K562 (cell line): Measurements from ENCODE around the gene NUP88. TPM values are rescaled to one million over a fixed set of nuclear protein-coding genes. Genes with fewer than 3 reads are reported as not detected.

Experiments used
- polyA plus RNA-seq, 8 experiments: library from polyadenylated mRNA; depleted of rRNA in 4 of 8; stranded (reverse) in 5 of 8; unstranded in 3 of 8; fragments of >200 nt; fragmentation: Nextera tagmentation in 2 of 8; fragmentation: Illumina TruSeq in 1 of 8; extraction: Ambion mirVana in 2 of 8; extraction: Trizol in 1 of 8; gene quantifications; 2 replicates each; pipeline versions ENCODE4 v1.2.1 to v1.2.3, GENCODE V29; 2011 to 2014; ENCODE audit warnings: inconsistent platforms in 1 of 8, missing spikeins in 1 of 8
- total RNA-seq, 7 experiments: library from RNA; depleted of rRNA in 6 of 7; stranded (reverse); fragments of >200 nt in 6 of 7; fragmentation: Illumina TruSeq in 2 of 7; extraction: Trizol in 2 of 7; gene quantifications; 2 replicates each; pipeline versions ENCODE4 v1.2.1 to v1.2.3, GENCODE V29; 2011 to 2021; ENCODE audit warnings: low replicate concordance in 1 of 7

Gene NUP88
- total and polyA plus RNA-seq, 9 of the 15 experiments (the other 6 are each of a cell fraction or from before 2014, with no cell fraction given): 59.9 to 160 (median 119) TPM

Other genes with a start within 250 kb of the NUP88 start
Only the 7 nearest of the 9 such genes appear.
- gene RABEP1, start 137.4 kb downstream of the NUP88 start, total RNA-seq (2014; rRNA removed): 30.3 and 36.2 TPM in 2 replicates
- 38.9 and 43.3 TPM in 2 replicates for gene RABEP1, start 137.4 kb downstream of the NUP88 start, total RNA-seq (2014; rRNA removed; fragmentation: Illumina TruSeq; extraction: Trizol)
- 36.8 and 38.7 TPM in 2 replicates for gene RABEP1, start 137.4 kb downstream of the NUP88 start, total RNA-seq (2015; rRNA removed; fragmentation: Illumina TruSeq; extraction: Trizol)
- 30.1 and 31.8 TPM in 2 replicates for gene RABEP1, start 137.4 kb downstream of the NUP88 start, total RNA-seq (2021)
- gene RABEP1, start 137.4 kb downstream of the NUP88 start, polyA plus RNA-seq (2011; rRNA removed): 19.3 and 30.1 TPM in 2 replicates
- gene RABEP1, start 137.4 kb downstream of the NUP88 start, polyA plus RNA-seq (2014; fragmentation: Illumina TruSeq; extraction: Trizol): 26.4 and 31.3 TPM in 2 replicates
- gene RABEP1, start 137.4 kb downstream of the NUP88 start, polyA plus RNA-seq (2014; fragmentation: Nextera tagmentation; extraction: Ambion mirVana): 10 to 100 TPM in 1 of 2 experiments, 1 to 10 TPM in 1; 8.2 to 11.5 TPM
- gene RABEP1, start 137.4 kb downstream of the NUP88 start, polyA plus RNA-seq (2014; rRNA removed): 19.9 and 20.3 TPM in 2 replicates
- gene RPAIN, start 520 bp upstream of the NUP88 start, total RNA-seq (2014; rRNA removed): 40.2 and 48.4 TPM in 2 replicates
- gene RPAIN, start 520 bp upstream of the NUP88 start, total RNA-seq (2014; rRNA removed; fragmentation: Illumina TruSeq; extraction: Trizol): 37.2 and 38.5 TPM in 2 replicates
- 41.2 and 43.8 TPM in 2 replicates for gene RPAIN, start 520 bp upstream of the NUP88 start, total RNA-seq (2015; rRNA removed; fragmentation: Illumina TruSeq; extraction: Trizol)
- 23.5 and 29.6 TPM in 2 replicates for gene RPAIN, start 520 bp upstream of the NUP88 start, total RNA-seq (2021)
- 37.7 and 41.6 TPM in 2 replicates for gene RPAIN, start 520 bp upstream of the NUP88 start, polyA plus RNA-seq (2011; rRNA removed)
- 27.3 and 29.8 TPM in 2 replicates for gene RPAIN, start 520 bp upstream of the NUP88 start, polyA plus RNA-seq (2014; fragmentation: Illumina TruSeq; extraction: Trizol)
- gene RPAIN, start 520 bp upstream of the NUP88 start, polyA plus RNA-seq (2014; fragmentation: Nextera tagmentation; extraction: Ambion mirVana): 10 to 100 TPM; 62.0 to 63.7 TPM
- 34.3 and 41.2 TPM in 2 replicates for gene RPAIN, start 520 bp upstream of the NUP88 start, polyA plus RNA-seq (2014; rRNA removed)
- 383 and 419 TPM in 2 replicates for gene C1QBP, start 19.5 kb upstream of the NUP88 start, total RNA-seq (2014; rRNA removed)
- gene C1QBP, start 19.5 kb upstream of the NUP88 start, total RNA-seq (2014; rRNA removed; fragmentation: Illumina TruSeq; extraction: Trizol): 625 and 715 TPM in 2 replicates
- 633 and 665 TPM in 2 replicates for gene C1QBP, start 19.5 kb upstream of the NUP88 start, total RNA-seq (2015; rRNA removed; fragmentation: Illumina TruSeq; extraction: Trizol)
- 414 and 433 TPM in 2 replicates for gene C1QBP, start 19.5 kb upstream of the NUP88 start, total RNA-seq (2021)
- 209 and 398 TPM in 2 replicates for gene C1QBP, start 19.5 kb upstream of the NUP88 start, polyA plus RNA-seq (2011; rRNA removed)
- gene C1QBP, start 19.5 kb upstream of the NUP88 start, polyA plus RNA-seq (2014; fragmentation: Illumina TruSeq; extraction: Trizol): 490 and 582 TPM in 2 replicates
- 100 to 1,000 TPM in 1 of 2 experiments, 10 to 100 TPM in 1; 90.7 to 107 TPM for gene C1QBP, start 19.5 kb upstream of the NUP88 start, polyA plus RNA-seq (2014; fragmentation: Nextera tagmentation; extraction: Ambion mirVana)
- gene C1QBP, start 19.5 kb upstream of the NUP88 start, polyA plus RNA-seq (2014; rRNA removed): 367 and 377 TPM in 2 replicates
- gene DHX33, start 49.3 kb upstream of the NUP88 start, total RNA-seq (2014; rRNA removed): 7.7 and 8.9 TPM in 2 replicates
- 8.8 and 9.3 TPM in 2 replicates for gene DHX33, start 49.3 kb upstream of the NUP88 start, total RNA-seq (2014; rRNA removed; fragmentation: Illumina TruSeq; extraction: Trizol)
- 8.6 and 9.0 TPM in 2 replicates for gene DHX33, start 49.3 kb upstream of the NUP88 start, total RNA-seq (2015; rRNA removed; fragmentation: Illumina TruSeq; extraction: Trizol)
- gene DHX33, start 49.3 kb upstream of the NUP88 start, total RNA-seq (2021): 19.8 and 20.2 TPM in 2 replicates
- gene DHX33, start 49.3 kb upstream of the NUP88 start, polyA plus RNA-seq (2011; rRNA removed): 12.8 and 13.0 TPM in 2 replicates
- 21.0 and 22.5 TPM in 2 replicates for gene DHX33, start 49.3 kb upstream of the NUP88 start, polyA plus RNA-seq (2014; fragmentation: Illumina TruSeq; extraction: Trizol)
- gene DHX33, start 49.3 kb upstream of the NUP88 start, polyA plus RNA-seq (2014; fragmentation: Nextera tagmentation; extraction: Ambion mirVana): 1 to 10 TPM; 4.4 to 7.9 TPM
- gene DHX33, start 49.3 kb upstream of the NUP88 start, polyA plus RNA-seq (2014; rRNA removed): 10.4 and 12.3 TPM in 2 replicates
- 11.5 and 15.5 TPM in 2 replicates for gene DERL2, start 66.5 kb upstream of the NUP88 start, total RNA-seq (2014; rRNA removed)
- gene DERL2, start 66.5 kb upstream of the NUP88 start, total RNA-seq (2014; rRNA removed; fragmentation: Illumina TruSeq; extraction: Trizol): 24.5 and 29.8 TPM in 2 replicates
- 21.2 and 22.4 TPM in 2 replicates for gene DERL2, start 66.5 kb upstream of the NUP88 start, total RNA-seq (2015; rRNA removed; fragmentation: Illumina TruSeq; extraction: Trizol)
- gene DERL2, start 66.5 kb upstream of the NUP88 start, total RNA-seq (2021): 30.9 and 35.6 TPM in 2 replicates
- gene DERL2, start 66.5 kb upstream of the NUP88 start, polyA plus RNA-seq (2011; rRNA removed): 32.6 and 35.7 TPM in 2 replicates
- gene DERL2, start 66.5 kb upstream of the NUP88 start, polyA plus RNA-seq (2014; fragmentation: Illumina TruSeq; extraction: Trizol): 18.5 and 24.8 TPM in 2 replicates
- gene DERL2, start 66.5 kb upstream of the NUP88 start, polyA plus RNA-seq (2014; fragmentation: Nextera tagmentation; extraction: Ambion mirVana): 100 to 1,000 TPM; 105 TPM
- gene DERL2, start 66.5 kb upstream of the NUP88 start, polyA plus RNA-seq (2014; rRNA removed): 30.7 and 31.0 TPM in 2 replicates
- gene MIS12, start 66.9 kb upstream of the NUP88 start, total RNA-seq (2014; rRNA removed): 13.4 and 31.9 TPM in 2 replicates
- 25.5 and 27.5 TPM in 2 replicates for gene MIS12, start 66.9 kb upstream of the NUP88 start, total RNA-seq (2014; rRNA removed; fragmentation: Illumina TruSeq; extraction: Trizol)
- 23.2 and 25.9 TPM in 2 replicates for gene MIS12, start 66.9 kb upstream of the NUP88 start, total RNA-seq (2015; rRNA removed; fragmentation: Illumina TruSeq; extraction: Trizol)
- gene MIS12, start 66.9 kb upstream of the NUP88 start, total RNA-seq (2021): 16.6 and 17.2 TPM in 2 replicates
- gene MIS12, start 66.9 kb upstream of the NUP88 start, polyA plus RNA-seq (2011; rRNA removed): 23.5 and 29.8 TPM in 2 replicates
- gene MIS12, start 66.9 kb upstream of the NUP88 start, polyA plus RNA-seq (2014; fragmentation: Illumina TruSeq; extraction: Trizol): 21.4 and 27.2 TPM in 2 replicates
- gene MIS12, start 66.9 kb upstream of the NUP88 start, polyA plus RNA-seq (2014; fragmentation: Nextera tagmentation; extraction: Ambion mirVana): 10 to 100 TPM; 13.5 to 23.8 TPM
- gene MIS12, start 66.9 kb upstream of the NUP88 start, polyA plus RNA-seq (2014; rRNA removed): 17.3 and 19.1 TPM in 2 replicates
- gene NLRP1, start 164.8 kb upstream of the NUP88 start, total RNA-seq (2014; rRNA removed): 27.7 and 37.8 TPM in 2 replicates
- gene NLRP1, start 164.8 kb upstream of the NUP88 start, total RNA-seq (2014; rRNA removed; fragmentation: Illumina TruSeq; extraction: Trizol): 14.9 and 18.8 TPM in 2 replicates
- gene NLRP1, start 164.8 kb upstream of the NUP88 start, total RNA-seq (2015; rRNA removed; fragmentation: Illumina TruSeq; extraction: Trizol): 17.2 and 19.3 TPM in 2 replicates
- gene NLRP1, start 164.8 kb upstream of the NUP88 start, total RNA-seq (2021): 36.7 and 47.4 TPM in 2 replicates
- 44.6 and 47.1 TPM in 2 replicates for gene NLRP1, start 164.8 kb upstream of the NUP88 start, polyA plus RNA-seq (2011; rRNA removed)
- gene NLRP1, start 164.8 kb upstream of the NUP88 start, polyA plus RNA-seq (2014; fragmentation: Illumina TruSeq; extraction: Trizol): 51.1 and 53.9 TPM in 2 replicates
- 1 to 10 TPM; 4.0 to 4.1 TPM for gene NLRP1, start 164.8 kb upstream of the NUP88 start, polyA plus RNA-seq (2014; fragmentation: Nextera tagmentation; extraction: Ambion mirVana)
- 61.0 and 69.4 TPM in 2 replicates for gene NLRP1, start 164.8 kb upstream of the NUP88 start, polyA plus RNA-seq (2014; rRNA removed)